Measurements from ENCODE around the gene POLE.

POLE gene

GRCh38 chr12:132687211-132688164 is at the start of gene POLE, which contains the start of gene PXMP2:
Gene POLE (minus strand): TSS chr12:132687342. CDS start chr12:132687315, 27 bp downstream.
Gene PXMP2 (plus strand): TSS chr12:132687587. CDS start chr12:132687671, 84 bp downstream.
- TF ChIP-seq EZH2phosphoT487 (IDR thresholded peaks at IDR 0.05; ENCODE audit: low read depth) (no peak), CTCF (IDR thresholded peaks at IDR 0.05; ENCODE audit: low read depth, low read length) (no peak)

GRCh38 chr12:132736913-132737312 is 49.8 kb upstream of the POLE start:
- Histone ChIP-seq H3K4me1 (ENCODE audit: low read length) (no peaks in the 10 kb centered on the region), H3K79me2 (ENCODE audit: low read length) (no peaks in the 10 kb centered on the region), H2AFZ (ENCODE audit: low read depth, low read length) (no peak overlapping the region), H3K9me3 (ENCODE audit: insufficient read depth, low read length) (no peaks in the 10 kb centered on the region), H3K36me3 (replicated peaks; ENCODE audit: low read depth, low read length) (peaks cover 62% of the 10 kb centered on the region), H3K27ac (ENCODE audit: low read length) (no peak overlapping the region), H3K4me2 (ENCODE audit: low read length) (no peak overlapping the region), H4K20me1 (ENCODE audit: insufficient read depth, low read length) (no peaks in the 10 kb centered on the region), H3K4me3 (ENCODE audit: low read length) (no peak overlapping the region), H3K27me3 (ENCODE audit: low read depth, low read length) (no peaks in the 10 kb centered on the region), H3K9ac (ENCODE audit: low read length) (no peak overlapping the region)
- no peak for TF ChIP-seq EZH2phosphoT487 (IDR thresholded peaks at IDR 0.05; ENCODE audit: low read depth)
- no peak for TF ChIP-seq CTCF (IDR thresholded peaks at IDR 0.05; ENCODE audit: low read depth, low read length)

More at GRCh38 chr12:132687211-132688164, at the start of gene POLE, which contains the start of gene PXMP2:
- Histone ChIP-seq H4K20me1 (ENCODE audit: insufficient read depth, low read length) (peaks cover 23% of the 10 kb centered on the region), H3K79me2 (ENCODE audit: low read length) (peaks cover 60% of the 10 kb centered on the region), H3K9me3 (ENCODE audit: insufficient read depth, low read length) (no peaks in the 10 kb centered on the region), H3K36me3 (replicated peaks; ENCODE audit: low read depth, low read length) (peaks cover 11% of the 10 kb centered on the region), H2AFZ (ENCODE audit: low read depth, low read length) (no peak within 1 kb of the TSS), H3K9ac (ENCODE audit: low read length) (peak within 1 kb of the TSS; percentile 95), H3K4me1 (ENCODE audit: low read length) (peaks cover 11% of the 10 kb centered on the region), H3K27ac (ENCODE audit: low read length) (peak within 1 kb of the TSS; percentile 51), H3K4me3 (ENCODE audit: low read length) (peak within 1 kb of the TSS; percentile 98), H3K27me3 (ENCODE audit: low read depth, low read length) (no peaks in the 10 kb centered on the region), H3K4me2 (ENCODE audit: low read length) (peak within 1 kb of the TSS; percentile 78)

GRCh38 chr12:132736378-132736777 is 49.2 kb upstream of the POLE start:
- no peak overlapping the region for H3K27ac ChIP-seq (ENCODE audit: low read length)
- no peak overlapping the region for H3K9ac ChIP-seq (ENCODE audit: low read length)
- no peaks in the 10 kb centered on the region for H4K20me1 ChIP-seq (ENCODE audit: insufficient read depth, low read length)
- H3K79me2 ChIP-seq (ENCODE audit: low read length), result no peaks in the 10 kb centered on the region
- H3K36me3 ChIP-seq (replicated peaks; ENCODE audit: low read depth, low read length), result peaks cover 60% of the 10 kb centered on the region
- no peak overlapping the region for H3K4me3 ChIP-seq (ENCODE audit: low read length)
- H3K9me3 ChIP-seq (ENCODE audit: insufficient read depth, low read length), result no peaks in the 10 kb centered on the region
- TF ChIP-seq EZH2phosphoT487 (IDR thresholded peaks at IDR 0.05; ENCODE audit: low read depth) (no peak), CTCF (IDR thresholded peaks at IDR 0.05; ENCODE audit: low read depth, low read length) (no peak)
- H2AFZ ChIP-seq (ENCODE audit: low read depth, low read length), result no peak overlapping the region
- no peaks in the 10 kb centered on the region for H3K27me3 ChIP-seq (ENCODE audit: low read depth, low read length)
- no peak overlapping the region for H3K4me2 ChIP-seq (ENCODE audit: low read length)
- H3K4me1 ChIP-seq (ENCODE audit: low read length), result no peaks in the 10 kb centered on the region

GRCh38 chr12:132735496-132735895 is 48.4 kb upstream of the POLE start:
- TF ChIP-seq EZH2phosphoT487 (IDR thresholded peaks at IDR 0.05; ENCODE audit: low read depth) (no peak), CTCF (IDR thresholded peaks at IDR 0.05; ENCODE audit: low read depth, low read length) (no peak)
- Histone ChIP-seq H3K36me3 (replicated peaks; ENCODE audit: low read depth, low read length) (peaks cover 65% of the 10 kb centered on the region), H3K4me1 (ENCODE audit: low read length) (no peaks in the 10 kb centered on the region), H3K79me2 (ENCODE audit: low read length) (no peaks in the 10 kb centered on the region), H4K20me1 (ENCODE audit: insufficient read depth, low read length) (no peaks in the 10 kb centered on the region), H3K27ac (ENCODE audit: low read length) (no peak overlapping the region), H3K9ac (ENCODE audit: low read length) (no peak overlapping the region), H3K27me3 (ENCODE audit: low read depth, low read length) (no peaks in the 10 kb centered on the region), H3K4me2 (ENCODE audit: low read length) (no peak overlapping the region), H3K4me3 (ENCODE audit: low read length) (no peak overlapping the region), H3K9me3 (ENCODE audit: insufficient read depth, low read length) (no peaks in the 10 kb centered on the region), H2AFZ (ENCODE audit: low read depth, low read length) (no peak overlapping the region)
